HG03064 (cell line): ENCODE data around the gene SPTBN4.
"Not testable (repeated sequence)": the region's sequence is repeated elsewhere in the genome, so short reads cannot be mapped to it uniquely, and the experiment has no call there.

Experiments
- ATAC-seq: cut with Tn5 transposase; IDR thresholded peaks from one replicate; pipeline ENCODE4 v1.9.1; 2021; ENCODE audit warnings: low read depth; ENCODE audit not compliant: unreplicated experiment

The SPTBN4 gene

GRCh38 chr19:40528078-40528477, 61.3 kb downstream of the SPTBN4 start:
- no peak for ATAC-seq

GRCh38 chr19:40528533-40529092, 61.8 kb downstream of the SPTBN4 start:
- no peak for ATAC-seq

- no peak for ATAC-seq
Observed at GRCh38 chr19:40529093-40529954, 62.5 kb downstream of the SPTBN4 start.

GRCh38 chr19:40530091-40530901, 63.5 kb downstream of the SPTBN4 start:
- no peak for ATAC-seq

- ATAC-seq: no peak
Observed at GRCh38 chr19:40533508-40533907, 66.7 kb downstream of the SPTBN4 start.

GRCh38 chr19:40534148-40534547, 67.3 kb downstream of the SPTBN4 start:
- no peak for ATAC-seq

GRCh38 chr19:40539070-40539469, 72.3 kb downstream of the SPTBN4 start:
- ATAC-seq: no peak

- no peak for ATAC-seq
Observed at GRCh38 chr19:40542202-40542859, 75.5 kb downstream of the SPTBN4 start.

- ATAC-seq: no peak
Observed at GRCh38 chr19:40543029-40543597, 76.3 kb downstream of the SPTBN4 start.

GRCh38 chr19:40546153-40546841, 79.5 kb downstream of the SPTBN4 start:
- not testable (repeated sequence) for ATAC-seq

GRCh38 chr19:40547190-40547589, 80.4 kb downstream of the SPTBN4 start:
- ATAC-seq: not testable (repeated sequence)

- ATAC-seq: no peak
Observed at GRCh38 chr19:40547836-40548235, 81.0 kb downstream of the SPTBN4 start.

GRCh38 chr19:40549007-40549708, 82.4 kb downstream of the SPTBN4 start:
- ATAC-seq: no peak

- ATAC-seq: no peak
Observed at GRCh38 chr19:40550951-40551350, 84.2 kb downstream of the SPTBN4 start.

GRCh38 chr19:40552848-40553247, 86.0 kb downstream of the SPTBN4 start:
- ATAC-seq: no peak

GRCh38 chr19:40553885-40554857, 87.4 kb downstream of the SPTBN4 start:
- ATAC-seq: no peak

- ATAC-seq: no peak
Observed at GRCh38 chr19:40555978-40556689, 89.3 kb downstream of the SPTBN4 start.
